ENCODE data around the gene YBEY.
A peak's percentile ranks its signal among the peaks of the same experiment; 100 is the strongest.

Gene YBEY

GRCh38 chr21:46265736-46266525 is 20.2 kb upstream of the YBEY start:
- no peak for DNase-seq

- no peak for DNase-seq
Observed at GRCh38 chr21:46266946-46267345, 19.2 kb upstream of the YBEY start.

- no peak for DNase-seq
Observed at GRCh38 chr21:46268371-46268770, 17.8 kb upstream of the YBEY start.

GRCh38 chr21:46269466-46269865 is 16.7 kb upstream of the YBEY start:
- no peak for DNase-seq

GRCh38 chr21:46273341-46273740 is 12.8 kb upstream of the YBEY start:
- no peak for DNase-seq

GRCh38 chr21:46274797-46275390 is 11.2 kb upstream of the YBEY start:
- no peak for DNase-seq

GRCh38 chr21:46284077-46284644 is 2.0 kb upstream of the YBEY start:
- DNase-seq = no peak

GRCh38 chr21:46284733-46285132 is 1.4 kb upstream of the YBEY start:
- DNase-seq = no peak

GRCh38 chr21:46285206-46285661 is 908 bp upstream of the YBEY start, which contains the start of gene MCM3AP:
Gene MCM3AP (minus strand): TSS chr21:46285611. CDS start chr21:46285286, 325 bp downstream.
- no peak for DNase-seq

GRCh38 chr21:46286648-46287002 is 483 bp downstream of the YBEY start:
- DNase-seq = peak; percentile 56

- DNase-seq = no peak
Observed at GRCh38 chr21:46287541-46287940, 1.4 kb downstream of the YBEY start.

- no peak for DNase-seq
Observed at GRCh38 chr21:46289655-46290179, 3.6 kb downstream of the YBEY start.

- DNase-seq = no peak
Observed at GRCh38 chr21:46291561-46291960, 5.4 kb downstream of the YBEY start.

GRCh38 chr21:46294647-46295176 is 8.6 kb downstream of the YBEY start:
- DNase-seq = no peak

- no peak for DNase-seq
Observed at GRCh38 chr21:46295177-46295770, 9.1 kb downstream of the YBEY start.

- DNase-seq = no peak
Observed at GRCh38 chr21:46295996-46296752, 10.0 kb downstream of the YBEY start.

GRCh38 chr21:46297338-46298271 is 11.5 kb downstream of the YBEY start:
- DNase-seq = no peak

- no peak for DNase-seq
Observed at GRCh38 chr21:46299167-46299566, 13.0 kb downstream of the YBEY start.

- no peak for DNase-seq
Observed at GRCh38 chr21:46301759-46302158, 15.6 kb downstream of the YBEY start.

- no peak for DNase-seq
Observed at GRCh38 chr21:46304437-46304836, 18.3 kb downstream of the YBEY start.

GRCh38 chr21:46304955-46305354 is 18.8 kb downstream of the YBEY start:
- DNase-seq = no peak

All from DMS79 (cell line).